SKM-1 (cell line): Measurements from ENCODE around the gene GULP1.
"Not testable (repeated sequence)": the region's sequence is repeated elsewhere in the genome, so short reads cannot be mapped to it uniquely, and the experiment has no call there.

Experiments used
- DNase-seq: peaks from one replicate; lab custom pipeline; 2025; ENCODE audit not compliant: unreplicated experiment; lab: John Stamatoyannopoulos, UW

GULP1 gene

DNA sequence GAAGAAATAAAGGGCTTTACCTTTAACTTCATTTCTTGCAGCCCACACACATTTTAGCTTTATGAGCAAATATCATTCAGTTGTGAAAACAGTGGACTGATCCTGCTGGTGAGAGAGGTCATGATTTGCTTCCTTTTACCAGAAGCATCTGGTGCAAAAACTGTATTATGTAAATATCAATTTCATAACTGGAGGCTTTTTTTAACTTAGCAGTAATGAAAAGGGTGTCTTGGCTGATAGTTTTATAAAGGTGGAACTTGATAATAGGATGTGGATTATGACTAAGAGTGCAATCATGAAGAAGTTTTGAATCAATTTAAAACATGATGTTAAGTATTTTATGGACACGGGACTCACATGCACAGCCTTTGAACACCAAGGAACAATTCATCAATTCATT lies 304.4 kb downstream of the GULP1 start:
- DNase-seq, result no peak

DNA sequence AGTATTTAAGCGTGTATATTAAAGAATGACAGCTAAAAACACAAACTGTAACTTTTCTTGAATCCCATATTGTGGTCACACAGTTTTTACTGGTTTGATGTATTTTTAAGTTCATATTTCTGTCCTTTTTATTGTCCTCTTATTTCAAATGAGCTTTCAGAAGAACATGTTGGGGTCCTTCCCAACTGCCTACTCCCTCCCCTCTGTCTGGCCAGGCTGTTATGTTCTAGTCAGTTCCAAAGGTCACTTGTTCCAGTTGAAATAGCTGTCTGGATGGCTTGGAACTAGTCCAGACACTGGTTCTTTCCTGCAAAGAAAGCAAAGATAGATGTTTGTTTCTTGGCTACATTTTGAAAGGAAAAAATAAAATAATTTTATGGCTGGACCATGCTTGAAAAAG lies 306.9 kb downstream of the GULP1 start:
- DNase-seq, result no peak

DNA sequence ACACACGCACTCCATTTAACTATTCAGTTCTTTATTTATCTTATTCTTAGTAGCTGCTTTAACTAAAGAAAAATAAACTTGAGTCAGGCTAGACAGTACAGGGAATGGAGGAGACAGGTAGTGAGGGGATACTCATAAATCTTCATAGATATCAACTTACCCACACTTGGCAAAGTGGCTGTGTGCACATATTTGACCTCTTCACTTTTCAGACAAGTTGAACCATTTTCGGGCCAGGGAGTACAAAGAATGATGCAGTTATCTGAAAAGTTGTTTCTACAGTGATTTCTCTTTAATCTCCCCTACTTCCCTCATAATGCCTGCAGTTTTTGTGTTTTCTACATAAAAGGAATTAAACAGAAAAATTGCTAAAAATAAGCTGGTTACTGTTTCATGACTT lies 307.5 kb downstream of the GULP1 start:
- DNase-seq, result no peak

DNA sequence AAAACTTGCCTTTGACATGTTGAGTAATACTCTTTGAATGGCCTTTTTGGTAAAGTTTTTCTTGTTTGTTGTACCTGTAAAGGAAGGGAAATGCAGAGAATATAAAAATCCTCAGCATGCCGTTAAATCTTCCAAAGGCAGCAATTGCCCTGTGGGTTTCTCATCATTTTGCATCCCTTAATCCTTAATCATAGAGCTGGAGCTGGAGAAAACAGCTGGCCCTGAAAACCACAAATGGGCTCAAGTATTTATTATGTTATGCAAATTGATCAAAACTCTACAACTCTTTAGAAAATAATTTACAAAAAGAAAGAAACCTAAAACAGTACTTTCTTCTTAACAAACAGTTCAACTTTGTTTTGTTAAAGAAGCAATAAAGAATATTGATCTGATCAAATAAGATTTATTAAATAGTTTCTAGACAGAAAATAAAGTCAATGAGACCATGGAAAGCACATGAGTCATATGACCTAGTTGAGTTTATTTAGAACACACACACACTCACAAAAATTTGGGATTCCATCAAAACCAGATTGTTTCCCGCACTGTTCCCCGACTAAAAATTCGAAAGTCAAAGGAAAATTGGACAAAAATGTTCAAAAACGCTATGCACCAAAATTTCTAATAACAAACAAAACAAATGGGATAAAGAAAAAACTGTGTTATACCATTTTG lies 309.0 kb downstream of the GULP1 start:
- no peak for DNase-seq

GRCh38 chr2:188601391-188601790 lies 309.7 kb downstream of the GULP1 start:
- DNase-seq, result no peak

DNA sequence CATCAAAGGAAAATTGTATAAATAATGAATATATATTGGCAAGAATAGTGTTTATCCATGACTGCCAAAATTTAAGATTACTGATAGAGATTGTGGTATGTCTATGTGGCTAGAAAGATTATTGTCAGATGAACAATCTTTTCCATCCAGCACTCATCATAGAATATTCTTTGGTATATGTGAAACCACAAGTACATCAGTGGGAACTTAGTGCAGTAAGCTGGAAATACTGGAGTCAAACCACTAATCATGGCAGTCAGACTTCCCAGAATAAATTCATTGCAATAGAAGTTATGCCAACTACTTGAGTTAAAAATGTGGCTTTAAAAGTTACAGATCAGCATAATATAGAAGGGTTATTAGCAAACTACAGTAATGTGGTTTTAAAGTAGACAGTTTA lies 310.3 kb downstream of the GULP1 start:
- no peak for DNase-seq

DNA sequence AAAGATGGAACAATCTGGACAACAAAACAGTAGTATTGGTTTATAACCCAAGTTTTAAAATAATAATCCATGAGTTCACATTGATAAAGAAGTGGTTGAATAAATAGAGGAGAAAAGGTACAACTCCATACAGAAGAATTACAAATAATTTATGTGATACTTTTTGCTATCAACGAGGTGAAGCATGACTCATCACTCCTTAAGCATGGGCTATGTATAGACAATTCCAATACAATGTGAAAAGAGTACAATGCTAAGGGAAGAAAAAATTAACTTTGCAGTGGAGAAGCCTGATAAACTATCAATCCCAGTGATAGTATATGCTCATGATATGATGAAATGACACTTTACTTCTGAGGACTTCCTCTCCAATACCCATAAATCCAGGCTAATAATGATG lies 312.9 kb downstream of the GULP1 start:
- no peak for DNase-seq

GRCh38 chr2:188605609-188606584 lies 314.2 kb downstream of the GULP1 start:
- not testable (repeated sequence) for DNase-seq

DNA sequence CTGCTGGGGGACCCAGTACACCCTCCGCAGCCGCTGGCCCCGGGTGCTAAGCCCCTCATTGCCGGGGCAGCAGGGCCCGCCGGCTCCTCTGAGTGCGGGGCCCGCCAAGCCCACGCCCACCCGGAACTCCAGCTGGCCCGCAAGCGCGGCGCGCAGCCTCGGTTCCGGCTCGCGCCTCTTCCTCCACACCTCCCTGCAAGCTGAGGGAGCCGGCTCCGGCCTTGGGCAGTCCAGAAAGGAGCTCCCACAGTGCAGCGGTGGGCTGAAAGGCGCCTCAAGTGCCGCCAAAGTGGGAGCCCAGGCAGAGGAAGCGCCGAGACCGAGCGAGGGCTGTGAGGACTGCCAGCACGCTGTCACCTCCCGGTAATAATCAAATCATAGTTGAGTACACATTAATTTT lies 314.9 kb downstream of the GULP1 start:
- DNase-seq, result not testable (repeated sequence)

DNA sequence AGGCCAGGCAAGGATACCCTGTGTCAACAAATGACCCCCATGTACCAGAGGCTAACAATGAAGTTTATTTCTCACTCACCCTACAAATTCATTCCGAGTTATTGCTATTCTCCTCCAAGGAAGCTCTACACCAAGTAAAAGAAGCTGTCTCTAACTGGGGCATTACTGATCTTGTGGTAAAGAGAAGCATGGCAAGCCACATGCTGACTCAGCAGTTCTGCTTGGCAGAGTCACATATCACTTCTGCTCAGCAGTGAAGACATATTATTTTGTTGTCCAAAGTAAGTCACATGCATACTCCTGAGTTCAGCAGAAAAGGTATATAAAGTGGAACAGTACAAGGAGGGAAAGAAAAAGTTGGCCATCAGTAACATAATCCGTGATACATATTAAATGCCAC lies 315.8 kb downstream of the GULP1 start:
- no peak for DNase-seq

DNA sequence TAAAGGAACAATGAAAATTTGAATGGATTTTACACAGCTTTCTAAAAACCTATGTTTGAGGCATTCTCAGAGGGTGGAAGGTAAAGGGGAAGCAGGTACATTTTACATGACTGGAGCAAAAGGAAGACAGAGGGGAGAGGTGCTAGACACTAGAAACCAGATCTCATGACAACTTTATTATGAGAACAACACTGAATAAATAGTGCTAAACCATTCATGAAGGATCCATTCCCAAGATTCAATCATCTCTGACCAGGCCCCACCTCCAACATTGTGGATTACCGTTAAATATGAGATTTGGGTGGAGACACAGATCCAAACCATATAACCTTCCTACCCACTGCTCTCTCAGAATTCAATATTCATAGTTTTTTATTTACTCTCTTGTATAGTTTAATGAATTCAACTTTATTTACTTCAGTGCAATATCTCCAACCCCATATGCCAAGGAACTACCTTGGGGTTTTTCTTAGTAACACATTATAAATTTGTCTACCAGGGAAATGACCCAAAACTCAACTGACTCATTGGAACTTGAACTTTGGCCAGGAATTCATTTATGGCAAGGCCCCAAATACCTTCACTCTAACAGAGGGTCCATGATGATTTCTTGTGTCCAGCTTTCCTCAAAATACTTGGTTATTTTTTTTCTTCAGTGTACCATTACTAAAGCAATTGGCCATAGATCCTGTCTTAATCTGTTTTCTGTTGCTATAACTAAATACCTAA lies 317.8 kb downstream of the GULP1 start:
- no peak for DNase-seq

DNA sequence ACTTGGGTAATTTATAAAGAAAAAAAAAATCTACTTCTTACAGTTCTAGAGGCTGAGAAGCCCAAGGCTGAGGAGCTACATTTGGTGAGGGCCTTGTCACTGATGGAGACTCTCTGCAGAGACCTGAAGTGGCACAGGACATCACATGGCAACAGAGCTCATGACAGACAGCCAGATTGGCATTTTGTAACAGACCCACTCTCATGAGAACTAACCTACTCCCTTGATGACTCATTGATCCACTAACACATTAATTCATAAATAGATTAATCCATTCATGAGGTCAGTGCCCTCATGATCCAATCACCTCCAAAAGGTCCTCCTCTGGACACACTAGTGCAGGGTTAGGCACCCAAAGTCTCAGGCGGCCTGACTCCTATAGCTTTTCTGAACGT lies 318.4 kb downstream of the GULP1 start:
- no peak for DNase-seq

DNA sequence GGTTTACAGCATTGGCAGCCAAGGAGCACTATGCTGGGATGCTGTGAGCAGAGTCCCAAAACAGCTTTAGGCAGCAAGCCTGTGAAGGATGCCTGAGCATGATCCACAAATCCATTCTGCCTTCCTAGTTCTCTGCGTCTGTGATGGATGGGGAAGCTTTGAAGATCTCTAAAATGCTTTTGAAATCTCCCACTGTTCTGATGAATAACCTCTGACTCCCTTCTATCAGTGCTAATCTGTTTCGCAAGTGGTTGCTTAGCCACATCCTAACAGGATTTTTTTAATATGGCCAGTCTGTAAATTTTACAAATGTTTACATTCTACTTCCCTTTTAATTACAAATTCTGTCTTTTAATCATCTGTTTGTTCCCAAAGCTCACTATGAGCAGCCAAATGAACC lies 319.2 kb downstream of the GULP1 start:
- DNase-seq, result no peak

GRCh38 chr2:188619146-188619545 lies 327.5 kb downstream of the GULP1 start:
- no peak for DNase-seq

- DNase-seq, result no peak
Observed at GRCh38 chr2:188620916-188621315, 329.2 kb downstream of the GULP1 start.

- no peak for DNase-seq
Observed at GRCh38 chr2:188622601-188623260, 331.1 kb downstream of the GULP1 start.

- DNase-seq, result no peak
Observed at GRCh38 chr2:188623995-188624643, 332.4 kb downstream of the GULP1 start.

- no peak for DNase-seq
Observed at GRCh38 chr2:188627471-188627870, 335.8 kb downstream of the GULP1 start.

GRCh38 chr2:188628989-188629752 lies 337.5 kb downstream of the GULP1 start:
- no peak for DNase-seq
